Chondrocyte (in vitro differentiated cells): ENCODE results near the gene RASGRP2. TPM values are rescaled to one million over a fixed set of nuclear protein-coding genes. Genes with fewer than 3 reads are reported as not detected.

Source experiments
- DNase-seq: peaks from one replicate; pipeline ENCODE4 v3.0.0; 2021; ENCODE audit warnings: mixed read lengths, low spot score
- H3K27ac Mint-ChIP-seq: one replicate; pipeline ENCODE4 v1.8.0; 2021; ENCODE audit warnings: mild to moderate bottlenecking, moderate library complexity, mixed read lengths; ENCODE audit not compliant: unreplicated experiment
- H3K27me3 Mint-ChIP-seq: 2 replicates; pipeline ENCODE4 v1.8.0; 2021; ENCODE audit warnings: low read depth, mixed read lengths
- H3K36me3 Mint-ChIP-seq: 2 replicates; pipeline ENCODE4 v1.8.0; 2021; ENCODE audit warnings: low read depth, mixed read lengths
- H3K4me1 Mint-ChIP-seq: 2 replicates; pipeline ENCODE4 v1.8.0; 2021; ENCODE audit warnings: low read depth, mild to moderate bottlenecking, mixed read lengths
- H3K4me3 Mint-ChIP-seq: one replicate; pipeline ENCODE4 v1.8.0; 2021; ENCODE audit warnings: mild to moderate bottlenecking, moderate library complexity, mixed read lengths; ENCODE audit not compliant: unreplicated experiment
- H3K9me3 Mint-ChIP-seq: 2 replicates; pipeline ENCODE4 v1.8.0; 2021; ENCODE audit warnings: low read depth, mixed read lengths
- CTCF ChIP-seq: fragments of 200-600 bp; sonication (generic); IDR thresholded peaks from 2 replicates; pipeline ENCODE4 v1.5.0; 2021; ENCODE audit warnings: antibody characterized with exemption, mild to moderate bottlenecking, moderate library complexity
- total RNA-seq: library from RNA; stranded (reverse); gene quantifications from 3 replicates; pipeline ENCODE4 v1.2.1, GENCODE V29; 2021

RASGRP2 gene
- total RNA-seq, 1 donor from 2014 or later = 11.4 TPM

GRCh38 chr11:64784813-64785581, 41.1 kb upstream of the RASGRP2 start:
- Mint-ChIP-seq H3K4me1 (no peaks in the 10 kb centered on the region), H3K36me3 (peaks cover 1% of the 10 kb centered on the region), H3K27me3 (no peaks in the 10 kb centered on the region), H3K4me3 (no peak overlapping the region), H3K27ac (no peak overlapping the region), H3K9me3 (no peaks in the 10 kb centered on the region)
- no peak for DNase-seq
- TF ChIP-seq CTCF = no peak

GRCh38 chr11:64778473-64779298, 34.7 kb upstream of the RASGRP2 start, which contains the start of gene SF1:
Gene SF1, minus strand, starts transcription at chr11:64778542. Its CDS starts 150 bp downstream, at chr11:64778392.
- peak; percentile 42 for TF ChIP-seq CTCF
- Mint-ChIP-seq H3K4me1 (peaks cover 30% of the 10 kb centered on the region), H3K4me3 (peak within 1 kb of the TSS; percentile 82), H3K36me3 (peaks cover 19% of the 10 kb centered on the region), H3K27me3 (no peaks in the 10 kb centered on the region), H3K9me3 (no peaks in the 10 kb centered on the region), H3K27ac (peak within 1 kb of the TSS; percentile 97)
- DNase-seq = peak; percentile 99

GRCh38 chr11:64778223-64778472, 34.2 kb upstream of the RASGRP2 start:
- TF ChIP-seq CTCF = no peak
- H3K27me3 Mint-ChIP-seq = no peaks in the 10 kb centered on the region
- DNase-seq = no peak
- peaks cover 23% of the 10 kb centered on the region for H3K36me3 Mint-ChIP-seq
- H3K4me1 Mint-ChIP-seq = peaks cover 33% of the 10 kb centered on the region
- H3K9me3 Mint-ChIP-seq = no peaks in the 10 kb centered on the region
- peak overlapping the region; percentile 97 for H3K27ac Mint-ChIP-seq
- H3K4me3 Mint-ChIP-seq = peak overlapping the region; percentile 82

- TF ChIP-seq CTCF = no peak
- H3K27me3 Mint-ChIP-seq = no peaks in the 10 kb centered on the region
- H3K4me1 Mint-ChIP-seq = peaks cover 33% of the 10 kb centered on the region
- peak overlapping the region; percentile 76 for H3K4me3 Mint-ChIP-seq
- DNase-seq = peak; percentile 90
- H3K9me3 Mint-ChIP-seq = no peaks in the 10 kb centered on the region
- H3K27ac Mint-ChIP-seq = peak overlapping the region; percentile 93
- H3K36me3 Mint-ChIP-seq = peaks cover 26% of the 10 kb centered on the region
These were observed 33.7 kb upstream of the RASGRP2 start for GRCh38 chr11:64777449-64778222.

GRCh38 chr11:64776875-64777274, 32.9 kb upstream of the RASGRP2 start:
- no peak for DNase-seq
- no peaks in the 10 kb centered on the region for H3K9me3 Mint-ChIP-seq
- H3K36me3 Mint-ChIP-seq = peaks cover 31% of the 10 kb centered on the region
- peaks cover 33% of the 10 kb centered on the region for H3K4me1 Mint-ChIP-seq
- H3K27ac Mint-ChIP-seq = peak overlapping the region; percentile 93
- no peak for TF ChIP-seq CTCF
- H3K27me3 Mint-ChIP-seq = no peaks in the 10 kb centered on the region
- H3K4me3 Mint-ChIP-seq = peak overlapping the region; percentile 76
